HG02623 (cell line): Measurements from ENCODE around the gene CC2D2A.

Source experiments
- ATAC-seq: cut with Tn5 transposase; IDR thresholded peaks from one replicate; pipeline ENCODE4 v1.9.1; 2021; ENCODE audit warnings: moderate library complexity; ENCODE audit not compliant: unreplicated experiment

Gene CC2D2A

GRCh38 chr4:15636818-15637217, 167.1 kb downstream of the CC2D2A start:
- no peak for ATAC-seq

GRCh38 chr4:15638418-15638817, 168.7 kb downstream of the CC2D2A start:
- ATAC-seq: no peak

- ATAC-seq: no peak
Measured at GRCh38 chr4:15648600-15648999, 178.9 kb downstream of the CC2D2A start.

GRCh38 chr4:15649914-15650545, 180.3 kb downstream of the CC2D2A start:
- peak; percentile 29 for ATAC-seq
